Lower lobe of right lung (tissue), 2 donors: ENCODE results near the gene PSMD6. TPM values are rescaled to one million over a fixed set of nuclear protein-coding genes. Genes with fewer than 3 reads are reported as not detected.

Experiments
- ATAC-seq, 2 donors: fragments of 200-7000 bp; cut with Tn5 transposase; one replicate each; pipeline ENCODE4 v1.9.1; 2020 to 2022; ENCODE audit warnings: mild to moderate bottlenecking in 2 of 2, moderate library complexity in 2 of 2
- DNase-seq: peaks from one replicate; pipeline ENCODE4 v3.0.0-alpha.2; 2020
- H3K27ac ChIP-seq: fragments of 200-600 bp; one replicate; pipeline ENCODE4 v1.8.0; 2022
- H3K27me3 ChIP-seq: fragments of 200-600 bp; one replicate; pipeline ENCODE4 v1.8.0; 2022; ENCODE audit warnings: low read depth
- H3K36me3 ChIP-seq: fragments of 200-600 bp; one replicate; pipeline ENCODE4 v1.8.0; 2022; ENCODE audit warnings: mild to moderate bottlenecking
- H3K4me1 ChIP-seq: fragments of 200-600 bp; one replicate; pipeline ENCODE4 v1.8.0; 2022
- H3K4me3 ChIP-seq: fragments of 200-600 bp; one replicate; pipeline ENCODE4 v1.8.0; 2022; ENCODE audit warnings: mild to moderate bottlenecking
- H3K9me3 ChIP-seq: fragments of 200-600 bp; one replicate; pipeline ENCODE4 v1.8.0; 2022
- CTCF ChIP-seq: fragments of 200-600 bp; IDR thresholded peaks from one replicate; pipeline ENCODE4 v1.8.0; 2022; ENCODE audit warnings: antibody characterized with exemption, mild to moderate bottlenecking
- intact Hi-C: fragments of 100-400 bp; cut with DNase I; formaldehyde crosslinking; loops from one replicate; pipeline ENCODE4 v1.11.0; 2022
- total RNA-seq: library from RNA; stranded (reverse); fragmentation: NEBNext Ultra II Directional; extraction: Animal tissue kit (Norgen Biotek cat#: 25700); gene quantifications from one replicate; pipeline ENCODE4 v1.2.1, GENCODE V29; 2021
- donor health status: DM: no; HTN: yes; CAD: no; lungs with severe emphysema.

The PSMD6 gene
- total RNA-seq, 1 donor from 2014 or later, result 51.1 TPM

- Histone ChIP-seq H3K27ac (no peak overlapping the region), H3K4me1 (peaks cover 11% of the 10 kb centered on the region), H3K4me3 (no peak overlapping the region), H3K36me3 (peaks cover 99% of the 10 kb centered on the region), H3K27me3 (no peaks in the 10 kb centered on the region), H3K9me3 (no peaks in the 10 kb centered on the region)
- TF ChIP-seq CTCF, result no peak
- DNase-seq (no peak), ATAC-seq (no peak)
- intact Hi-C loops, result no loop called here
Measured at GRCh38 chr3:63992516-63993209, 30.6 kb downstream of the PSMD6 start.

- intact Hi-C loops, result no loop called here
- Histone ChIP-seq H3K27me3 (no peaks in the 10 kb centered on the region), H3K27ac (no peak overlapping the region), H3K9me3 (no peaks in the 10 kb centered on the region), H3K36me3 (peaks cover 99% of the 10 kb centered on the region), H3K4me3 (no peak overlapping the region), H3K4me1 (peaks cover 11% of the 10 kb centered on the region)
- DNase-seq (no peak), ATAC-seq (no peak)
- TF ChIP-seq CTCF, result no peak
Measured at GRCh38 chr3:63991666-63992065, 31.6 kb downstream of the PSMD6 start.

- Histone ChIP-seq H3K9me3 (no peaks in the 10 kb centered on the region), H3K36me3 (peaks cover 99% of the 10 kb centered on the region), H3K27ac (peak overlapping the region; percentile 31), H3K4me3 (no peak overlapping the region), H3K27me3 (no peaks in the 10 kb centered on the region), H3K4me1 (peaks cover 11% of the 10 kb centered on the region)
- no peak for TF ChIP-seq CTCF
- no peak for ATAC-seq
- no peak for DNase-seq
- intact Hi-C loops, result no loop called here
Measured at GRCh38 chr3:63990733-63991132, 32.6 kb downstream of the PSMD6 start.

- Histone ChIP-seq H3K27me3 (no peaks in the 10 kb centered on the region), H3K9me3 (no peaks in the 10 kb centered on the region), H3K27ac (peak overlapping the region; percentile 31), H3K4me1 (peaks cover 8% of the 10 kb centered on the region), H3K4me3 (no peak overlapping the region), H3K36me3 (peaks cover 98% of the 10 kb centered on the region)
- TF ChIP-seq CTCF, result no peak
- no peak for DNase-seq
- intact Hi-C loops, result no loop called here
- ATAC-seq, result no peak
Measured at GRCh38 chr3:63990204-63990603, 33.1 kb downstream of the PSMD6 start.

GRCh38 chr3:63988943-63989342, 34.4 kb downstream of the PSMD6 start:
- no peak for TF ChIP-seq CTCF
- ATAC-seq, result no peak
- peaks cover 98% of the 10 kb centered on the region for H3K36me3 ChIP-seq
- no peak overlapping the region for H3K4me3 ChIP-seq
- H3K27me3 ChIP-seq, result no peaks in the 10 kb centered on the region
- intact Hi-C loops, result no loop called here
- no peaks in the 10 kb centered on the region for H3K9me3 ChIP-seq
- peaks cover 8% of the 10 kb centered on the region for H3K4me1 ChIP-seq
- DNase-seq, result no peak
- no peak overlapping the region for H3K27ac ChIP-seq
